A673 (cell line): ENCODE results near the gene PRRG3. TPM values are rescaled to one million over a fixed set of nuclear protein-coding genes. Genes with fewer than 3 reads are reported as not detected.

Experiments used
- BruUV-seq: library from RNA; stranded (reverse); fragments of 400-500 nt; replicated peaks from 2 replicates; lab custom pipeline; 2021; lab: Mats Ljungman, UMichigan
- CTCF ChIA-PET: fragments of 300-600 bp; sonication (Branson Sonifier 250); formaldehyde crosslinking; loops from one replicate; lab custom pipeline; 2022; ENCODE audit warnings: antibody characterized with exemption; lab: Charles Lee
- POLR2A ChIA-PET: fragments of 300-600 bp; sonication (Branson Sonifier 250); formaldehyde crosslinking; loops from one replicate; lab custom pipeline; 2022; ENCODE audit warnings: antibody characterized with exemption; ENCODE audit not compliant: low non-redundant PET; lab: Charles Lee
- DNase-seq: peaks from one replicate; pipeline ENCODE4 v3.0.0-alpha.2; 2015; ENCODE audit warnings: low spot score
- H3K27ac ChIP-seq: fragments of 200-600 bp; sonication (generic); 2 replicates; pipeline ENCODE4 v1.5.1; 2016; ENCODE audit warnings: mixed run types, low read depth, mild to moderate bottlenecking, mixed read lengths, antibody characterized with exemption, low read length; ENCODE audit not compliant: poor library complexity, severe bottlenecking
- H3K27me3 ChIP-seq: fragments of 200-600 bp; sonication (generic); replicated peaks from 2 replicates; pipeline ENCODE4 v1.6.1; 2017; ENCODE audit warnings: mixed run types, low read depth, mild to moderate bottlenecking, mixed read lengths, antibody characterized with exemption, low read length; ENCODE audit not compliant: insufficient read depth, poor library complexity
- H3K36me3 ChIP-seq: fragments of 200-600 bp; sonication (generic); 2 replicates; pipeline ENCODE4 v1.6.1; 2016; ENCODE audit warnings: mixed run types, mild to moderate bottlenecking, mixed read lengths, antibody characterized with exemption, low read length; ENCODE audit not compliant: insufficient read depth, poor library complexity, severe bottlenecking
- H3K4me1 ChIP-seq: fragments of 200-600 bp; sonication (generic); 2 replicates; pipeline ENCODE4 v1.6.1; 2017; ENCODE audit warnings: mixed run types, mild to moderate bottlenecking, mixed read lengths, antibody characterized with exemption, low read length; ENCODE audit not compliant: insufficient read depth, poor library complexity, severe bottlenecking
- H3K4me3 ChIP-seq: fragments of 200-600 bp; sonication (generic); 2 replicates; pipeline ENCODE4 v1.5.1; 2016; ENCODE audit warnings: low read depth, mixed run types, mild to moderate bottlenecking, mixed read lengths, low read length; ENCODE audit not compliant: poor library complexity, severe bottlenecking
- H3K9me3 ChIP-seq: fragments of 200-600 bp; sonication (generic); 2 replicates; pipeline ENCODE4 v1.6.1; 2016; ENCODE audit warnings: mixed run types, low read depth, mild to moderate bottlenecking, mixed read lengths, antibody characterized with exemption, low read length; ENCODE audit not compliant: poor library complexity, severe bottlenecking
- EZH2 ChIP-seq: fragments of 200-600 bp; sonication (generic); IDR thresholded peaks from 2 replicates; pipeline ENCODE4 v1.6.1; 2017; ENCODE audit warnings: borderline replicate concordance, low read depth, mild to moderate bottlenecking, mixed read lengths, antibody characterized with exemption, low read length; ENCODE audit not compliant: poor library complexity, severe bottlenecking
- intact Hi-C: fragments of 100-400 bp; cut with micrococcal nuclease; formaldehyde crosslinking; loops from one replicate; pipeline ENCODE4 v1.10.0; 2022; ENCODE audit not compliant: unreplicated experiment
- total RNA-seq: library from RNA; stranded (reverse); gene quantifications from 2 replicates; pipeline ENCODE4 v1.2.3, GENCODE V29; 2021
- TF ChIP-seq, protein P1 (sequence below): fragments of 300-800, 200-600 bp; sonication (generic); conservative IDR thresholded peaks from 2 replicates; pipeline ENCODE4 v1.5.1; 2017; ENCODE audit warnings: low read depth, mild to moderate bottlenecking, antibody characterized with exemption, low read length, moderate library complexity, mixed read lengths

PRRG3 gene
- total RNA-seq, 1 experiment from 2014 or later, result not detected

DNA sequence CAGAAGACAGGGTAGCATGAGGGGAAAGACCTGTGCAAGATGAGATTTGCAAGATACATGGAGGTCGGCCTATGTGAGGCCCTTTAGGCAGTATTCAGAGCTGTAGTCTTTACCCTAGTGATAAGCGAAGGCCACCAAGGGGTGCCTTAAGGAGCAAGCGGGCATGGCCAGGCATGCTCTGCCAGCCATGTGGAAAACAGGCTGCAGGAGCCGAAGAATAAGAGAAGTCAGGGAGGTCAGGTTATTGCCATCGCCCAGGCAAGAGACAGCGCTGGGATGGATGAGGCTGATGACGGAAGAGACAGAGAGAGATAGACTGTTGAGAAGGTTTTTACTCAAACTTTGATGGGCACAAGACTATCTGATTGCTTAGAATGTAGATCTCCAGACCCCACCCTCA is 13.6 kb downstream of the PRRG3 start:
- H3K9me3 ChIP-seq, result no peaks in the 10 kb centered on the region
- CTCF ChIA-PET, result no interaction called here

GRCh38 chrX:151710457-151710856 is 15.2 kb downstream of the PRRG3 start:
- ChIA-PET CTCF (no interaction called here), POLR2A (no interaction called here)
- TF ChIP-seq EZH2, result no peak
- TF ChIP-seq, protein P1, sequence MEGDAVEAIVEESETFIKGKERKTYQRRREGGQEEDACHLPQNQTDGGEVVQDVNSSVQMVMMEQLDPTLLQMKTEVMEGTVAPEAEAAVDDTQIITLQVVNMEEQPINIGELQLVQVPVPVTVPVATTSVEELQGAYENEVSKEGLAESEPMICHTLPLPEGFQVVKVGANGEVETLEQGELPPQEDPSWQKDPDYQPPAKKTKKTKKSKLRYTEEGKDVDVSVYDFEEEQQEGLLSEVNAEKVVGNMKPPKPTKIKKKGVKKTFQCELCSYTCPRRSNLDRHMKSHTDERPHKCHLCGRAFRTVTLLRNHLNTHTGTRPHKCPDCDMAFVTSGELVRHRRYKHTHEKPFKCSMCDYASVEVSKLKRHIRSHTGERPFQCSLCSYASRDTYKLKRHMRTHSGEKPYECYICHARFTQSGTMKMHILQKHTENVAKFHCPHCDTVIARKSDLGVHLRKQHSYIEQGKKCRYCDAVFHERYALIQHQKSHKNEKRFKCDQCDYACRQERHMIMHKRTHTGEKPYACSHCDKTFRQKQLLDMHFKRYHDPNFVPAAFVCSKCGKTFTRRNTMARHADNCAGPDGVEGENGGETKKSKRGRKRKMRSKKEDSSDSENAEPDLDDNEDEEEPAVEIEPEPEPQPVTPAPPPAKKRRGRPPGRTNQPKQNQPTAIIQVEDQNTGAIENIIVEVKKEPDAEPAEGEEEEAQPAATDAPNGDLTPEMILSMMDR, result no peak
- Histone ChIP-seq H3K4me3 (no peak overlapping the region), H3K27ac (no peak overlapping the region), H3K4me1 (no peaks in the 10 kb centered on the region), H3K36me3 (no peaks in the 10 kb centered on the region), H3K27me3 (no peaks in the 10 kb centered on the region), H3K9me3 (no peaks in the 10 kb centered on the region)
- DNase-seq, result no peak
- intact Hi-C loops, result no loop called here
- no TSS peak for BruUV-seq

More for the DNA sequence above, 13.6 kb downstream of the PRRG3 start:
- intact Hi-C loops, result no loop called here
- H3K27me3 ChIP-seq, result no peaks in the 10 kb centered on the region
- H3K36me3 ChIP-seq, result no peaks in the 10 kb centered on the region
- no TSS peak for BruUV-seq
- no peak for DNase-seq
- POLR2A ChIA-PET, result no interaction called here
- no peak overlapping the region for H3K4me3 ChIP-seq
- H3K27ac ChIP-seq, result no peak overlapping the region
- no peaks in the 10 kb centered on the region for H3K4me1 ChIP-seq
- no peak for TF ChIP-seq EZH2
- TF ChIP-seq, protein P1, result no peak

GRCh38 chrX:151711154-151711553 is 15.9 kb downstream of the PRRG3 start:
- no peak overlapping the region for H3K27ac ChIP-seq
- BruUV-seq, result no TSS peak
- H3K4me3 ChIP-seq, result no peak overlapping the region
- DNase-seq, result no peak
- ChIA-PET CTCF (no interaction called here), POLR2A (interaction anchor here (0.5 kb wide), 1 partner anchor 120 kb away, joined by 4 read pairs; no protein-coding TSS in a partner anchor)
- intact Hi-C loops, result no loop called here
- no peaks in the 10 kb centered on the region for H3K36me3 ChIP-seq
- no peaks in the 10 kb centered on the region for H3K9me3 ChIP-seq
- no peaks in the 10 kb centered on the region for H3K27me3 ChIP-seq
- no peak for TF ChIP-seq EZH2
- TF ChIP-seq, protein P1, result no peak
- H3K4me1 ChIP-seq, result no peaks in the 10 kb centered on the region
